ENCODE measurements around the gene FAM3B.
"Not testable (repeated sequence)": the region's sequence is repeated elsewhere in the genome, so short reads cannot be mapped to it uniquely, and the experiment has no call there.

The FAM3B gene

GRCh38 chr21:41302976-41303375, 13.6 kb upstream of the FAM3B start:
- TF ChIP-seq CTCF (IDR thresholded peaks at IDR 0.05; ENCODE audit: low read depth, low read length) = no peak
- DNase-seq (ENCODE audit: low read depth in 2 of 2) = peak in 1 of 2 donors; percentile 12
- H3K4me3 ChIP-seq (replicated peaks in 1 of 2; ENCODE audit: low read depth in 2 of 2, low read length in 2 of 2) = no peak overlapping the region

- TF ChIP-seq CTCF (IDR thresholded peaks at IDR 0.05; ENCODE audit: low read depth, low read length) = no peak
- no peak for DNase-seq (ENCODE audit: low read depth in 2 of 2)
- H3K4me3 ChIP-seq (replicated peaks in 1 of 2; ENCODE audit: low read depth in 2 of 2, low read length in 2 of 2) = no peak overlapping the region
These were observed 12.4 kb upstream of the FAM3B start for GRCh38 chr21:41304068-41304720.

GRCh38 chr21:41307219-41307618, 9.4 kb upstream of the FAM3B start:
- DNase-seq (ENCODE audit: low read depth in 2 of 2) = no peak
- no peak overlapping the region for H3K4me3 ChIP-seq (replicated peaks in 1 of 2; ENCODE audit: low read depth in 2 of 2, low read length in 2 of 2)
- TF ChIP-seq CTCF (IDR thresholded peaks at IDR 0.05; ENCODE audit: low read depth, low read length) = no peak

GRCh38 chr21:41313285-41314164, 3.1 kb upstream of the FAM3B start:
- not testable (repeated sequence) for H3K4me3 ChIP-seq (replicated peaks in 1 of 2; ENCODE audit: low read depth in 2 of 2, low read length in 2 of 2); DNase-seq (ENCODE audit: low read depth in 2 of 2)

GRCh38 chr21:41315726-41316125, 875 bp upstream of the FAM3B start:
- no peak for DNase-seq (ENCODE audit: low read depth in 2 of 2)
- no peak for TF ChIP-seq CTCF (IDR thresholded peaks at IDR 0.05; ENCODE audit: low read depth, low read length)
- H3K4me3 ChIP-seq (replicated peaks in 1 of 2; ENCODE audit: low read depth in 2 of 2, low read length in 2 of 2) = no peak overlapping the region

GRCh38 chr21:41317063-41317392, 427 bp downstream of the FAM3B start:
- no peak overlapping the region for H3K4me3 ChIP-seq (replicated peaks in 1 of 2; ENCODE audit: low read depth in 2 of 2, low read length in 2 of 2)
- no peak for TF ChIP-seq CTCF (IDR thresholded peaks at IDR 0.05; ENCODE audit: low read depth, low read length)
- no peak for DNase-seq (ENCODE audit: low read depth in 2 of 2)

- no peak overlapping the region for H3K4me3 ChIP-seq (replicated peaks in 1 of 2; ENCODE audit: low read depth in 2 of 2, low read length in 2 of 2)
- no peak for TF ChIP-seq CTCF (IDR thresholded peaks at IDR 0.05; ENCODE audit: low read depth, low read length)
- no peak for DNase-seq (ENCODE audit: low read depth in 2 of 2)
These were observed 857 bp downstream of the FAM3B start for GRCh38 chr21:41317458-41317857.

Measured in cardiac fibroblast (primary cell).